ENCODE results near the gene HES4.
"Not testable (repeated sequence)": the region's sequence is repeated elsewhere in the genome, so short reads cannot be mapped to it uniquely, and the experiment has no call there.

HES4 gene

DNA sequence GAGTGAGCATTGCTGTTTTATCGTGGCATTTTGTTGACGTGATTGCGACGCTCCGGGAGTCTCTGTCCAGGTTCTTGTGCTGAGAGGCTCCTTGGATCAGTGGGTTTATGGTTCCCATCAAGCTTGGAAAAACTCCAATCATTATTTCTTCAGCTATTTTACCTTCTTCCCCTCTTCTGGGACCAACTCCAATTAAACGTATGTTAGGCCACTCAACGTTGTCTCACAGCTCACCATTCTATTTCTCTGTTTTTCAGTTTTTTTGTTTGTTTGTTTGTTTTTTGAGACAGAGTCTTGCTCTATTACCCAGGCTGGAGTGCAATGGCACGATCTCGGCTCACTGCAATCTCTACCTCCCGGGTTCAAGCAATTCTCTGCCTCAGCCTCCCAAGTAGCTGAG lies 8.0 kb downstream of the HES4 start:
- peaks cover 0 to 5% of the 10 kb centered on the region in 2 donors for H3K27me3 ChIP-seq (ENCODE audit: control insufficient read depth in 1 of 2, insufficient read depth in 2 of 2, low read length in 2 of 2)
- H3K9me3 ChIP-seq (ENCODE audit: control insufficient read depth in 1 of 2, low read length in 2 of 2), result peaks cover 4 to 5% of the 10 kb centered on the region in 2 donors
- H3K4me3 ChIP-seq (ENCODE audit: low read depth in 1 of 2, low read length in 2 of 2), result no peak overlapping the region
- H3K4me1 ChIP-seq (ENCODE audit: control insufficient read depth in 1 of 2, insufficient read depth in 2 of 2, low read length in 2 of 2), result no peaks in the 10 kb centered on the region
- no peak overlapping the region for H3K27ac ChIP-seq (ENCODE audit: low read depth, low read length)
- no peaks in the 10 kb centered on the region for H3K36me3 ChIP-seq (ENCODE audit: control insufficient read depth in 1 of 2, insufficient read depth in 2 of 2, low read length in 2 of 2)
- H3K9ac ChIP-seq (ENCODE audit: low read depth in 1 of 2, low read length in 2 of 2), result no peak overlapping the region

DNA sequence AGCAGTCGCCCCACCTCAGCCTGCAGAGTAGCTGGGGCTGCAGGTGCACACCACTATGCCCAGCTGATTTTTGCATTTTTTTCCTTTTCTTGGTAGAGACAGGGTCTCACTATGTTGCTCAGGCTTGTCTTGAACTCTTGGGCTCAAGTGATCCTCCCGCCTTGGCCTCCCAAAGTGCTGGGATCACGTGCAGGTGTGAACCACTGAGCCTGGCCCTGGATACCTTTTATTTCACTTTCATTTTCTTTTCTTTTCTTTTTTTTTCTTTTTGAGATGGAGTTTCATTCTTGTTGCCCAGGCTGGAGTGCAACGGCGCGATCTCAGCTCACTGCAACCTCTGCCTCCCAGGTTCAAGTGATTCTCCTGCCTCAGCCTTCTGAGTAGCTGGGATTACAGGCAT lies 8.6 kb downstream of the HES4 start:
- not testable (repeated sequence) for H3K27me3 ChIP-seq (ENCODE audit: control insufficient read depth in 1 of 2, insufficient read depth in 2 of 2, low read length in 2 of 2); H3K9ac ChIP-seq (ENCODE audit: low read depth in 1 of 2, low read length in 2 of 2); H3K27ac ChIP-seq (ENCODE audit: low read depth, low read length); H3K36me3 ChIP-seq (ENCODE audit: control insufficient read depth in 1 of 2, insufficient read depth in 2 of 2, low read length in 2 of 2); H3K9me3 ChIP-seq (ENCODE audit: control insufficient read depth in 1 of 2, low read length in 2 of 2); H3K4me1 ChIP-seq (ENCODE audit: control insufficient read depth in 1 of 2, insufficient read depth in 2 of 2, low read length in 2 of 2); H3K4me3 ChIP-seq (ENCODE audit: low read depth in 1 of 2, low read length in 2 of 2)

DNA sequence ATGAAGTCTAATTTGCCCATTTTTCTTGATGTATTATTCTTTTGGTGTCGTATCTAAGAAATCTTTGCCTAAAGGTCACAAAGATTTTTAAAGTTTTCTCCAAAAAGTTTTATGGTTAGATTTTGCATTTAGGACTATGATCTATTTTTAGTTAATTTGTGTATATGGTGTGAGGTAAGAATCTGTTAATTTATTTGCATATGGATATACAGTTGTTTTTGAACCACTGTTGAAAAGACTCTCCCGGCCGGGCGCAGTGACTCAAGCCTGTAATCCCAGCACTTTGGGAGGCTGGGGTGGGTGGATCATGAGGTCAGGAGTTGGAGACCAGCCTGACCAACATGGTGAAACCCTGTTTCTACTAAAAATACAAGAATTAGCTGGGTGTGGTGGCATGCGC lies 11.8 kb downstream of the HES4 start:
- H3K27ac ChIP-seq (ENCODE audit: low read depth, low read length); H3K36me3 ChIP-seq (ENCODE audit: control insufficient read depth in 1 of 2, insufficient read depth in 2 of 2, low read length in 2 of 2); H3K9ac ChIP-seq (ENCODE audit: low read depth in 1 of 2, low read length in 2 of 2); H3K9me3 ChIP-seq (ENCODE audit: control insufficient read depth in 1 of 2, low read length in 2 of 2); H3K4me3 ChIP-seq (ENCODE audit: low read depth in 1 of 2, low read length in 2 of 2); H3K4me1 ChIP-seq (ENCODE audit: control insufficient read depth in 1 of 2, insufficient read depth in 2 of 2, low read length in 2 of 2): not testable (repeated sequence)
- H3K27me3 ChIP-seq (ENCODE audit: control insufficient read depth in 1 of 2, insufficient read depth in 2 of 2, low read length in 2 of 2), result peaks cover 5 to 13% of the 10 kb centered on the region in 2 donors

DNA sequence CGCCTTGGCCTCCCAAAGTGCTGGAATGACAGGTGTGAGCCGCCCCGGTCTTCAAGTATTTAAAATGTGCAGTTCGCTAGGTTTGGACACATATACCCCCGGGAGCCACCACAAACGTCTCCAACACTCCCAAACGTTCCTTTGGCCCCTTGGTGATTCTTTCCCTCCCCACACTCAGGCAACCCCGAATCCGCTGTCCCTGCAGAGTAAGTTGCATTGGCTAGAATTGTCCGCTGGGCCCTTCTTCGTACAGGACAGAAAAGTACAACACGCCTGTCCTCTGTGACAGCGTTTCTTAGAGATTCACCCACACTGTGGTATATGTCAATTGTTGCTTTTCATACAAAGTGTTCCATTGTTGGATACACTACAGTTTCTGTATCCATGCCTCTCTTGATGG lies 14.8 kb downstream of the HES4 start:
- H3K9me3 ChIP-seq (ENCODE audit: control insufficient read depth in 1 of 2, low read length in 2 of 2), result no peaks in the 10 kb centered on the region
- H3K36me3 ChIP-seq (ENCODE audit: control insufficient read depth in 1 of 2, insufficient read depth in 2 of 2, low read length in 2 of 2), result no peaks in the 10 kb centered on the region
- H3K27ac ChIP-seq (ENCODE audit: low read depth, low read length), result no peak overlapping the region
- H3K27me3 ChIP-seq (ENCODE audit: control insufficient read depth in 1 of 2, insufficient read depth in 2 of 2, low read length in 2 of 2), result peaks cover 14 to 30% of the 10 kb centered on the region in 2 donors
- no peaks in the 10 kb centered on the region for H3K4me1 ChIP-seq (ENCODE audit: control insufficient read depth in 1 of 2, insufficient read depth in 2 of 2, low read length in 2 of 2)
- H3K4me3 ChIP-seq (ENCODE audit: low read depth in 1 of 2, low read length in 2 of 2), result no peak overlapping the region
- H3K9ac ChIP-seq (ENCODE audit: low read depth in 1 of 2, low read length in 2 of 2), result no peak overlapping the region

DNA sequence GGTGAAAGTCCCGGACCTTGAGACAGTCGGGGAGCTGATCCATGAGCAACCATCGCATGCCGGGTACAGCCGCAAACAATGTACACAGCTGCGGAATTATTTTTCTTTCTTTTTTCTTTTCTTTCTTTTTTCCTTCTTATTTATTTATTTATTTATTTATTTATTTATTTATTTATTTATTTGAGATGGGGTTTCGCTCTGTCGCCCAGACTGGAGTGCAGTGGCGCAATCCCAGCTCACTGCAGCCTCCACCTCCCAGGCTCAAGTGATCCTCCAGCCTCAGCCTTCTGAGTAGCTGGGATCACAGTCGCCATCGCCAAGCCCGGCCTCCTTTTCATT lies 15.5 kb downstream of the HES4 start:
- H3K4me3 ChIP-seq (ENCODE audit: low read depth in 1 of 2, low read length in 2 of 2), result no peak overlapping the region
- no peaks in the 10 kb centered on the region for H3K4me1 ChIP-seq (ENCODE audit: control insufficient read depth in 1 of 2, insufficient read depth in 2 of 2, low read length in 2 of 2)
- H3K9me3 ChIP-seq (ENCODE audit: control insufficient read depth in 1 of 2, low read length in 2 of 2), result no peaks in the 10 kb centered on the region
- H3K27ac ChIP-seq (ENCODE audit: low read depth, low read length), result no peak overlapping the region
- peaks cover 14 to 27% of the 10 kb centered on the region in 2 donors for H3K27me3 ChIP-seq (ENCODE audit: control insufficient read depth in 1 of 2, insufficient read depth in 2 of 2, low read length in 2 of 2)
- no peak overlapping the region for H3K9ac ChIP-seq (ENCODE audit: low read depth in 1 of 2, low read length in 2 of 2)
- no peaks in the 10 kb centered on the region for H3K36me3 ChIP-seq (ENCODE audit: control insufficient read depth in 1 of 2, insufficient read depth in 2 of 2, low read length in 2 of 2)

DNA sequence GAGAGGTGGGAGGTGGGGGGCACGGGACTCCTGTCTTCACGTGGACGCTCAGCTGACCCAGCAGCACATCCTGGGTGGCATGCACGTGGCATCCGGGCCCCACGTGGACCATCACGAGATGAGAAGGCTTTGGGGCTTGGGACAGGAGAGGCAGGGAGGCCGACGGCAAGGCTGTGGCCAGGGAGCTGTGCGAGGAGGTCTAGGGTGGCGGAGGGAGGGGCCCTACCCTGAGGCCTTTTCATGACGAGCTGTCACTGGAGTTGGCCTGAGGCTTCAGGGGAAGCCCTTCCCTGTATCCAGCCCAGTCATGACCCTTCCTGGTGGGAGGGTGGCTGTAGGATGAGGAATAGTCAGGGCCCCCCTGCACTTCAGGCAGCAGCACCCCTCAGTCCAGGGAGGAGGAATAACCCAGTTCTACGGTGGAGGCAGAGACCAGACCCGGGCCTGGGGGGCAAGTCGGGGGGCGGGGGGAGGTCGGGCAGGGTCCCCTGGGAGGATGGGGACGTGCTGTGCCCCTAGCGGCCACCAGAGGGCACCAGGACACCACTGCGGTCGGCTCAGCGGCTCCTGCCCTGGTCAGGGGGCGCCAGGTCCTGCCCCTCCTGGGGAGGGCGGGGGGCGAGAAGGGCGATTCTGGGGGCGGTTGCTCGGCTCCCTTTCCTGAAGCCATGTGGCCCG lies 16.0 kb downstream of the HES4 start:
- no peak overlapping the region for H3K9ac ChIP-seq (ENCODE audit: low read depth in 1 of 2, low read length in 2 of 2)
- no peaks in the 10 kb centered on the region for H3K4me1 ChIP-seq (ENCODE audit: control insufficient read depth in 1 of 2, insufficient read depth in 2 of 2, low read length in 2 of 2)
- H3K4me3 ChIP-seq (ENCODE audit: low read depth in 1 of 2, low read length in 2 of 2), result no peak overlapping the region
- H3K36me3 ChIP-seq (ENCODE audit: control insufficient read depth in 1 of 2, insufficient read depth in 2 of 2, low read length in 2 of 2), result no peaks in the 10 kb centered on the region
- H3K27me3 ChIP-seq (ENCODE audit: control insufficient read depth in 1 of 2, insufficient read depth in 2 of 2, low read length in 2 of 2), result peaks cover 14 to 27% of the 10 kb centered on the region in 2 donors
- H3K27ac ChIP-seq (ENCODE audit: low read depth, low read length), result no peak overlapping the region
- H3K9me3 ChIP-seq (ENCODE audit: control insufficient read depth in 1 of 2, low read length in 2 of 2), result no peaks in the 10 kb centered on the region

DNA sequence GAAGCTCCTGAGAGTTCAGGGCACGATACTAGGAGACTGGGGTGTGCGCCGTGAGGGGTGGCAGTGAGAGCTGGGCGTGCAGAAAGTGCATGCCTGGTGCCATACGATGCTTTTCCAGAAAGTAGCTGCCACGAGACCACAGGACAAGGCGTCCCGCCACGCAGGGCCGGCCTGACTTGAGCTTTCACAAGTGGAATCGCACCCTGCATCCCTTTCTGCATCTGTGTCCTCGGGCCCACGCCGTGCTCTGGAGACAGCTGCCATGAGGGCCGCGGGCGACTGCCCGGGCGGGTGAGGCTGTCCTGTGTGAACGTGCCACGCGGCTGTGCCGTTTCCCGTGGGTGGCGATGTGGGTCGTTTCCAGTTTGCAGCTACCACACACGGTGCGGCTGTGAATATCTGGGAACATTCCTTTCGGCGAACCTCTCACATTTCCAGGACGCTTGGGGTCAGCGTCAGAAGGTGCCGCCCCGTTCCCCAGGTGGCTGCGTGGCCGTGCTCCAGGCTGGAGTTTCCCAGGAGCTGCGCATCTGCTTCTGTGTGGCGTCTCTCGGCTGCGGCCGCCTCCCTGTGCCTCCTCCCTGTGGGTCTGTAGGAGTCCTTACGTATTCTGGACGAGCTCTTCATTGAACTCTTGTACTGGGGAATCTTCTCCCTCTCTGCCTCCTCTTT lies 17.0 kb downstream of the HES4 start:
- no peak overlapping the region for H3K9ac ChIP-seq (ENCODE audit: low read depth in 1 of 2, low read length in 2 of 2)
- H3K4me1 ChIP-seq (ENCODE audit: control insufficient read depth in 1 of 2, insufficient read depth in 2 of 2, low read length in 2 of 2), result no peaks in the 10 kb centered on the region
- H3K36me3 ChIP-seq (ENCODE audit: control insufficient read depth in 1 of 2, insufficient read depth in 2 of 2, low read length in 2 of 2), result no peaks in the 10 kb centered on the region
- H3K9me3 ChIP-seq (ENCODE audit: control insufficient read depth in 1 of 2, low read length in 2 of 2), result no peaks in the 10 kb centered on the region
- peaks cover 14 to 27% of the 10 kb centered on the region in 2 donors for H3K27me3 ChIP-seq (ENCODE audit: control insufficient read depth in 1 of 2, insufficient read depth in 2 of 2, low read length in 2 of 2)
- H3K27ac ChIP-seq (ENCODE audit: low read depth, low read length), result no peak overlapping the region
- H3K4me3 ChIP-seq (ENCODE audit: low read depth in 1 of 2, low read length in 2 of 2), result no peak overlapping the region

DNA sequence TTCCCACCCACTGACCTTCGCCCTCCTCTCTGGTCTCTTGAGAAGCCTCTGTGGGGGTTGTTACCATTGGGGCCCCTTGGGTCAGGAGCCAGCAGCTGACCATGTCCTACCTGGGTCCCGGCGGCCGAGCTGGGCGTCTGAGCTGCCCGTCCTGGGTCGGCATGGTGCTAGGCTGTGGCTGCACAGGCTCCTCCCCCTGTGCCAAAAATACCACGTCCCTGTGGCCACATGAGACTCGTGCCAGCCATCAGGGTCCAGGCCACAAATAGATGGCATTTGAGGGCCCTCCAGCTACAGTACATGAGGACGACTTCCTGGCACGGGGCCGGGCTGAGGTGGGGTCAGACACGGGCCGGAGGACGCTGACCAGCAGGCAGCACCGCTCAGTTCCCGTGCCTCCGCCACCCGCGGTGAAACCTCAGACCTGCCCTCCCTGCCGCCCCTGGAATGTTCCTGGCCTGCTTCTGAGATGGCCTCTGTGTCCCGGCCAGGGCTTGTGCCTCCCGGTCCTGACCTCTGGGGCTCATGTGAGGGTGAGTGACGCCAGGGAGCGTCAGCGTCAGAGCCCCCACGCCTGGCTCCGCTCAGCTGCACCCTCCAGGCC lies 17.8 kb downstream of the HES4 start, which contains the start of gene PERM1:
TSS of gene PERM1 (minus strand) at position 139 of the 604 bp plus-strand sequence. CDS start 1,064 bp downstream, outside the sequence.
- Histone ChIP-seq H3K36me3 (ENCODE audit: control insufficient read depth in 1 of 2, insufficient read depth in 2 of 2, low read length in 2 of 2) (no peaks in the 10 kb centered on the region), H3K9me3 (ENCODE audit: control insufficient read depth in 1 of 2, low read length in 2 of 2) (no peaks in the 10 kb centered on the region), H3K27ac (ENCODE audit: low read depth, low read length) (no peak within 1 kb of the TSS), H3K4me3 (ENCODE audit: low read depth in 1 of 2, low read length in 2 of 2) (no peak within 1 kb of the TSS), H3K4me1 (ENCODE audit: control insufficient read depth in 1 of 2, insufficient read depth in 2 of 2, low read length in 2 of 2) (no peaks in the 10 kb centered on the region), H3K27me3 (ENCODE audit: control insufficient read depth in 1 of 2, insufficient read depth in 2 of 2, low read length in 2 of 2) (peaks cover 14 to 27% of the 10 kb centered on the region in 2 donors), H3K9ac (ENCODE audit: low read depth in 1 of 2, low read length in 2 of 2) (no peak within 1 kb of the TSS)

DNA sequence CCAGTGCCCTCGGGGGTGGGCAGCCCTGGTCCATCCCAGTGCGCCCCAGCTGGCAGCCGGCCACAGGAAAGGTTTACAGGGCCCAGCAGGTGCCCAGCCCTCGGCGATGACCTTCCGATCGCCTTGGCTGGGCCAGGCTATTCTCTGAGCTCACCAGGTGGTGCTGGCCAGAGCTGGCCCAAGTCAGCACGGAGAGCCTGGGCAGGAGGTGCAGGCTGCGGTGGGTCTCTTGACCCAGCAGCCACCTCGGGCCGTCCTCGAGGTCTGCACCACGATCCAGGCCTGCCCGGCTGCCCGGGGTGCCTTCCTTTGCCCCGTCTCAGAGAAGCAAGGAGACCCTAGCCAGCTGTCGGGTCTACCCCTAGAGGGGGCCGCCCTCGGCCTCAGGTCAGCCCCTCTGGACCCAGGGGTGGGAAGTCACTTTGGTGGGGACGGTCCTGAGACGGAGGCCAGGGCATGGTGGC lies 18.4 kb downstream of the HES4 start:
- Histone ChIP-seq H3K9me3 (ENCODE audit: control insufficient read depth in 1 of 2, low read length in 2 of 2) (no peaks in the 10 kb centered on the region), H3K4me1 (ENCODE audit: control insufficient read depth in 1 of 2, insufficient read depth in 2 of 2, low read length in 2 of 2) (no peaks in the 10 kb centered on the region), H3K27ac (ENCODE audit: low read depth, low read length) (no peak overlapping the region), H3K4me3 (ENCODE audit: low read depth in 1 of 2, low read length in 2 of 2) (no peak overlapping the region), H3K27me3 (ENCODE audit: control insufficient read depth in 1 of 2, insufficient read depth in 2 of 2, low read length in 2 of 2) (peaks cover 14 to 27% of the 10 kb centered on the region in 2 donors), H3K9ac (ENCODE audit: low read depth in 1 of 2, low read length in 2 of 2) (no peak overlapping the region), H3K36me3 (ENCODE audit: control insufficient read depth in 1 of 2, insufficient read depth in 2 of 2, low read length in 2 of 2) (no peaks in the 10 kb centered on the region)

DNA sequence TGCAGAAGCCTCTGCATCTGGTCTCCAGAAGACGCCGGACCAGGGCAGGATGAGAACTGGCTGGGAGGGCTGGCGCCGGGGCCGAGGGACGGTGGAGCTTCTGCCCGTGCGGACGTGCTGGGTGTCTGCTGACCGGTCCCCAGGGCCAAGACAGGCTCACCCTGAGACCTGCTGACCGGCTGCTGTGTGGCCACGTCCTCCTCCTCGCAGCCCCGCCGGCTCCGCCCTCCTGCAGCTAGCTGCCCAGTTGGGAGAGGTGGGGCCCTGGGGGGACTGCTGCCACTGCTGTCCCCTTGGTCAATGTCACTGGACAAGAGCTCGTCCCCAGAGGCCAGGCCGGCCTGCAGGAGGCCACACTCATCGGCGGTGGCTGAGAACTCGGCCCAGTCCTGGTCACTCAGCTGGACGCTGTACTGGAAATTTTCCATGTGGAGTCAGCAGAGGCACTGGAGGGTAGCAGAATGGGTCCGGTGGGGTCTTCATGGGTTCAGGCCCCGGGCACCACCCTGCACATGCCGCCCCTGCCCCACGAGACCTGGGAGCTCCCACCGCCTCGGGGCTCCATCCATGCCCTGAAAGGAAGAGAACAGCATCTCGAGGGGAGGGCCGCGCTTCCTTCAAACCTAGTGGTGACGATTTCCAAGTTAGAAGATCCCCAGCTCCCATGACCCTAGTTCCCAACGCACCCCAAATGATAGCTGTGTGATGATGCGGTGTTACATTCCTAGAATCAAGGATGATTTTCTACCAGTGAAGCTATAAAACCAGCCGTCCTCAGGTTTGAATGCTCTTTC lies 19.1 kb downstream of the HES4 start:
- Histone ChIP-seq H3K27me3 (ENCODE audit: control insufficient read depth in 1 of 2, insufficient read depth in 2 of 2, low read length in 2 of 2) (peaks cover 14 to 27% of the 10 kb centered on the region in 2 donors), H3K4me1 (ENCODE audit: control insufficient read depth in 1 of 2, insufficient read depth in 2 of 2, low read length in 2 of 2) (peaks cover 0 to 4% of the 10 kb centered on the region in 2 donors), H3K27ac (ENCODE audit: low read depth, low read length) (no peak overlapping the region), H3K9me3 (ENCODE audit: control insufficient read depth in 1 of 2, low read length in 2 of 2) (no peaks in the 10 kb centered on the region), H3K4me3 (ENCODE audit: low read depth in 1 of 2, low read length in 2 of 2) (no peak overlapping the region), H3K36me3 (ENCODE audit: control insufficient read depth in 1 of 2, insufficient read depth in 2 of 2, low read length in 2 of 2) (no peaks in the 10 kb centered on the region), H3K9ac (ENCODE audit: low read depth in 1 of 2, low read length in 2 of 2) (no peak overlapping the region)

All from duodenal mucosa (tissue), 2 donors.